ENCODE data around the gene SLC19A1.
"Not testable (repeated sequence)": the region's sequence is repeated elsewhere in the genome, so short reads cannot be mapped to it uniquely, and the experiment has no call there.

The SLC19A1 gene

DNA sequence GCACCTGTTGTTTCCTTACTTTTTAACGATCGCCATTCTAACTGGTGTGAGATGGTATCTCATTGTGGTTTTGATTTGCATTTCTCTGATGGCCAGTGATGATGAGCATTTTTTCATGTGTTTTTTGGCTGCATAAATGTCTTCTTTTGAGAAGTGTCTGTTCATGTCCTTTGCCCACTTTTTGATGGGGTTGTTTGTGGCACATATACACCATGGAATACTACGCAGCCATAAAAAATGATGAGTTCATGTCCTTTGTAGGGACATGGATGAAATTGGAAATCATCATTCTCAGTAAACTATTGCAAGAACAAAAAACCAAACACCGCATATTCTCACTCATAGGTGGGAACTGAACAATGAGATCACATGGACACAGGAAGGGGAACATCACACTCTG is 39.0 kb downstream of the SLC19A1 start:
- not testable (repeated sequence) for DNase-seq

DNA sequence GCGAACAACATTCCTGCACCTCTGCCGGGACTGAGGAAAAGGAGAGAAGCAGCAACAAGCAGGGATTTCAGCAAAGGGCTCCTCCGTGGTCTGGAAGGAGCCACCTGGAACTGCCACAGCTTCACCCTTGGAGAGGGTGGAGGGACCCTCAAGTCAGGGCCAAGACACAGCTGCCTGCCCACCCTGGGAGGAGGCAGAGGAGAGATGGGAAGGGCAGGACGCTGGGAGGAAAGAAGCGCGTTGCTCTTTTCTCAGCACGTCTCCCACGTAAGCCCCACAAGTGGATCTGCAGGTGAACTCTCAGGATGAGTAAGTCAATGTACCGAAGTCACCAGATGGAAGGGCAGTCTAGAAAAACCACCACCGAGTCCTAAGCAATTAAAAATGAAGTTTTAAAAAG is 39.6 kb downstream of the SLC19A1 start:
- no peak for DNase-seq

- DNase-seq = no peak
Observed at GRCh38 chr21:45502006-45502345, 40.3 kb downstream of the SLC19A1 start.

DNA sequence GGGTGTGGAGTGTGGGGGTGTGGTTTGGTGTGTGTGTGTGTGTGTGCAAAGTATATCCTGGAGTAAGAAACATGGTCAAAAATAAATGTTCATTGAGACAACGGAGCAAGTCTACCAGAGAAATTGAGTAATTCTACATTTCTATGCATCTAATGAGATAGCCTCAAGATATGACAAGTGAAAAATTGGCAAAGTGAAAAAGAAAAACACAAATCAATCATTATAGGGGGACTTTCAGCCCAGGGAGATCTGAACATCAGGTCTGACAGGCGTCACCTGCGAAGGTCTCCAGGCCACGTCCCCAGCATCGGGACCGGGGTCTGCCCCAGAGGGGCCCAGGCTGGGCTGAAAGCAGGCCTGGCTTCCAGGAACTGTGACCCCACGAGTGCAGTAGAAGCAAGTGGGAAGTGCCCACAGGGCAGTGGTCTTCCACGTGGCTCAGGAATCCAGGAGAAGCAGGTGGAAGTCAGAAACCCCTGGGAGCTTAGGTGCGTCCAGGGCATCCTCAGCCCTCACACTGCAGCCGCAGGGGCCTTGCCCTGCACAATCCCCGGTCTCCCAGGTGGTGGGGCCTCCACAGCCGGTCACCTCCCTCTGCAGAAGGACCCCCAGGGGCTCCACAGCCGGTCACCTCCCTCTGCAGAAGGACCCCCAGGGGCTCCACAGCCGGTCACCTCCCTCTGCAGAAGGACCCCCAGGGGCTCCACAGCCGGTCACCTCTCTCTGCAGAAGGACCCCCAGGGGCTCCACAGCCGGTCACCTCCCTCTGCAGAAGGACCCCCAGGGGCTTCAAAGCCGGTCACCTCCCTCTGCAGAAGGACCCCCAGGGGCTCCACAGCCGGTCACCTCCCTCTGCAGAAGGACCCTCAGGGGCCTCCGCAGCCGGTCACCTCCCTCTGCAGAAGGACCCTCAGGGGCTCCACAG is 40.9 kb downstream of the SLC19A1 start:
- not testable (repeated sequence) for DNase-seq

- no peak for DNase-seq
Observed at GRCh38 chr21:45499970-45500577, 42.2 kb downstream of the SLC19A1 start.

DNA sequence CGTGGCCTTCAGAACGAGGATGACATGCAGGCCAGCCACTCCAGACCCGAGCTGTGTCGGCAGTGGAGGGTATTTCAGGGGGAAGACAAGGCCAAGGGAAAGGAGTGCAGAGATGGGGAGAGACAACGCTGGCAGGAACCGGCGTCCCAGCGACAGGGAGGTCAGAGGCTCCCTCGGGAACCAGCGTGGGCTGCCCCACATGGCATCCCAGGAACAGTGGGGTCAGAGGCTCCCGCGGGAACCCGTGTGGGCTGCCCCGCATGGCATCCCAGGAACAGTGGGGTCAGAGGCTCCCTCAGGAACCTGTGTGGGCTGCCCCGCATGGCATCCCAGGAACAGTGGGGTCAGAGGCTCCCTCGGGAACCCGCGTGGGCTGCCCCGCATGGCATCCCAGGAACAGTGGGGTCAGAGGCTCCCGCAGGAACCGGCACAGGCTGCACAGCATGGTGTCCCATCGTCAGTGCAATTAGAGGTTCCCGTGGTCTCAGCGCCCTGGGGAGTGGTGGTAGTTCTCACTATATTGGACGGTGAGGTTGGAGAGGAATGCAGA is 43.0 kb downstream of the SLC19A1 start:
- no peak for DNase-seq

DNA sequence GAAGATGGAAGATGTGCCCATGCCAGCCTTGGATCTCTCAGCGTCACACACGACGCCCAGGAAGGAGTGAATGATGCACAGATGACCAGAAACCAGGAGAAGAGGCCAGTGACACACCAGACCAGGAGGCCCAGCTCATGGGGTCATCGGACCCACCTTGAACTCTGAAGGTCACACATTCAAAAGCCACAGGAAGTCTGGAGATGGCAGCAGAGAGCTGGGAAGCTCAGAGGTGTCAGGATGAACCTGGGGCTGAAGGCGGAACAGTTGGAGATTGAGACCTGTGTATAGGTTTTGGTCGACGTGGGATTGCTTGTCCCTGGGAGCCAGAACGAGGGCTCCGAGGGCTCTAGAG is 43.6 kb downstream of the SLC19A1 start:
- DNase-seq = no peak

GRCh38 chr21:45497846-45498645 is 44.2 kb downstream of the SLC19A1 start:
- DNase-seq = no peak

- DNase-seq = no peak
Observed at GRCh38 chr21:45496968-45497845, 45.0 kb downstream of the SLC19A1 start.

GRCh38 chr21:45496151-45496967 is 45.9 kb downstream of the SLC19A1 start:
- no peak for DNase-seq

- no peak for DNase-seq
Observed at GRCh38 chr21:45494851-45495680, 47.2 kb downstream of the SLC19A1 start.

DNA sequence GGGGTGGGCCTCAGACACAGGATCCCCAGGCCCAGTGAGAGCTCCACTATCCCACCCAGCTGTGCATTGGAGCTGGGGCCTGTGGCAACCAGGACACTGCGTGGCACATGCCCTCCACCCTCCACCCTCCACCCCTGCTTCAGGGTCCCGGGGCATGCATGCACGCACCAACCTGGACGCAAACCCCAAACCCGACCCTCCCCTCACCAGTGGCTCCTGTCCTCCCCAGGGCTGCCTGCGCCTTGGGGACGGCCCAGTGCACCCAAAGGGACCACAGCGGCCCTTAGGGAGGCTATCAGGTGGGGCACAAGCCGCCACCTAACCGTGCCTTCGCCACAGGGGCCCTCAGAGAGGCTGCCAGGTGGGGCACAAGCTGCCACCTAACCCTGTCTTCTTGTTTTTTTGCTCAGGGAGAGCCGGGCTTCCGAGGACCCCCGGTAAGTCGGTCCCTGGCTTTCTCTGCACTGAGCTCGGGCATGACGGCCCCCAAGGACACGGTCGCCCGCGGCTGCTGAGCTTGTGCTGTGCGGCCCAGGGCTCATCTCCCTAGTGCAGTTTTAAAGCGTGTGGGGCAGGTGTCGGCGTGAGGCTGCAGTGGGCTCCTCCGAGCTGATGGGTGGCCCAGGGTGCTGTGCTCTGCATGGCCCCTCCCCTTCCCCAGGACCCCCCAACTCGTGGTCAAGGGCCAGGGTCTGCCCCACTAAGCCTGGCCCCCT is 47.9 kb downstream of the SLC19A1 start:
- no peak for DNase-seq

- no peak for DNase-seq
Observed at GRCh38 chr21:45493401-45494001, 48.7 kb downstream of the SLC19A1 start.

GRCh38 chr21:45492765-45493164 is 49.5 kb downstream of the SLC19A1 start:
- no peak for DNase-seq

DNA sequence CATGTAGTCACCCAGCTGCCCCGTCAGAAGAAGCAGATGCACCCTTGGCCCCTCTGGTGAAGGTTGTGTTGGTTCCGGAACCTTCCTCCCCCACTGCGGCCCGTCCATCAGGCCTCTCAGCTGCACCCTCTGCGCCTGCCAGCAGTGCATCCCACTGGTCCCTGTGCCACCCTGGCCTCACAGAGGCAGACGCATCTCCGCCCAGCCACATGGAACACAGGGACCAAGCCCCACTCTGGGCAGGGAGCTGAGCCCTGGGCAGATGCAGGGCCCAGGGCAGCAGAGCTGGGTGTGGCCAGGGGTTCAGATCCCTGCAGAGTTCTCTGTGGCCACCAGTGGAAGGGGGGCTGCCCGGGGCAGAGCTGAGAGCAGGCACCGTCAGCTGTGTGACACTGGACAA is 50.6 kb downstream of the SLC19A1 start:
- no peak for DNase-seq

- DNase-seq = no peak
Observed at GRCh38 chr21:45491056-45491455, 51.2 kb downstream of the SLC19A1 start.

GRCh38 chr21:45490049-45490731 is 52.0 kb downstream of the SLC19A1 start:
- DNase-seq = no peak

DNA sequence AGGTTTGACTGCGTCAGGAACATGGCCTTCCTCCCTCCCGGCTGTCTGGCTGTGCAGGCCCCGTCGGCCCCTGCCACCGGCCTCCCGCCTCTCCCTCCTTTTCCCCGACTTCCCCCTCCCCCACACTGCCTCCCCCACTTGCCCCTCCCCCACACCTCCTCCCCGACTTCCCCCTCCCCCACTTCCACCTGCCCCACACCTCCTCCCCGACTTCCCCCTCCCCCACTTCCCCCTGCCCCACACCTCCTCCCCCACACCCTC is 52.6 kb downstream of the SLC19A1 start:
- no peak for DNase-seq
